SKM-1 (cell line): ENCODE measurements around the gene SLC17A1.

Source experiments
- DNase-seq: peaks from one replicate; lab custom pipeline; 2025; ENCODE audit not compliant: unreplicated experiment; lab: John Stamatoyannopoulos, UW

The SLC17A1 gene

DNA sequence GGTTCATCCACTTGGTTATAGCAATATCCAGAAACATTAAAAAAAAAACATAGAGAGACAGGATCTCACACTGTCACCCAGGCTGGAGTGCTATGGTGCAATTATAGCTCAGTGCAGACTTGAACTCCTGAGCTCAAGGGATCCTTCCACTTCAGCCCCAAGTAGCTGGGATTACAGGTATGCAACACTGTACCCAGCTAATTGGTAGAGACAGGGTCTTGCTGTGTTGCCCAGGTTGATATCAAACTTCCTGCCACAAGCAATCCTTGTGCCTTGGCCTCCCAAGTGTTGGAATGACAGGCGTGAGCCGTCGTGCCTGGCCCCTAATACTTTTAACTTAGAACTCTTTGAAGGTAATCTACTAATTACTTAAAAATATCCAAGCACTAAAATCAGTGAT lies 818 bp upstream of the SLC17A1 start:
- DNase-seq, result no peak

DNA sequence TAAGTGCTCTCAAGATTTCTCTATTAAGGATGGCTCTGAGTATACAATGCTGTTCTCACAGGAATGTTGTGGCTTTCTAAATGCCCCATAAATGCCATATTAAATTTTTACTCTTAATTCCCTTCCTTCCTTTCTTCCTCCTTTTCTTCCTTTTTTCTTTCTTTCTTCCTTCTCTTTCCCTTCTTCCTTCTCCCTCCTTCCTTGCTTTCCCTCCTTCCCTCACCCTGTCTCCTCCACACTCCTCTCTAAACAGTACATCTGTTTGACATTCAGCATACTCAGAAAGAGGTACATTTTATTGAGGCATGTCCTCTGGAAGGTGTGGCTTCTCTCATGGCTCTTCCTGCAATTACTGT lies 433 bp upstream of the SLC17A1 start:
- no peak for DNase-seq

DNA sequence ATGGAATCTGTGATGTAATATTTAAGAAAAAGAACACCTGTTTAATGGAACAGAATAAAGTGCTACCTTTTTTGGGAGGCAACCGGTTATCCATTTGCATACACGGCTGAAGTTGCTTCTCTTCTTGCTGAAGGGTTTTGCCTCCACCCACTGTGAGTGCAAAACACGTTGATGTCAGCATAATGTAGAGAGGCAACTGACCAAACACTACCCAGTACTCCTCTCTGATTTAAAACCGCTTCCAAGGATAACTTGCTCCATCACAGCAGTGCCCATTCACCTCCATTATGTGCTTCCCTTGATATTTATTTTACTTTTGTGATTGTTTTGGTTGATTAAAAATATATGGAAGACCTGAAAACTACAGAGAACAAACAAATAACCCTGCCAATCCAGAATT lies 1.4 kb downstream of the SLC17A1 start:
- no peak for DNase-seq

DNA sequence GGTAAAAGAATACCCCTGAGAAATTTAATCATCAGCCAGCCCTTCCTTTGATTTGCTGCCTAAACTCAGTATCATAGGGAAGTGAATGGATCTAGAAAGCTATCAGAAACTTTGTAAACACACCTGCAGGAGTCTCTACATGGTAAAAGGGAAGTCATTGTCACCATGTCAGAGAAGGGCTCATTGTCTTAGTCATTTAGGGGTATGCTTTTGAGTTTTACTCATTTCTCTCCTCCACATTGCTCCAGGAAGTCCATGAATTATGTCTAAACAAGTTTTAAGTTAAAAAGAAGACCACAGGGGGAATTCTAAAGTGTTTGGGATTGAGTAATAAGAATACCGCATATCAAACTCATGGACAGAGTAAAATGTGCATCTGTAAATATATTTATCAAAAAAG lies 2.5 kb downstream of the SLC17A1 start:
- no peak for DNase-seq

DNA sequence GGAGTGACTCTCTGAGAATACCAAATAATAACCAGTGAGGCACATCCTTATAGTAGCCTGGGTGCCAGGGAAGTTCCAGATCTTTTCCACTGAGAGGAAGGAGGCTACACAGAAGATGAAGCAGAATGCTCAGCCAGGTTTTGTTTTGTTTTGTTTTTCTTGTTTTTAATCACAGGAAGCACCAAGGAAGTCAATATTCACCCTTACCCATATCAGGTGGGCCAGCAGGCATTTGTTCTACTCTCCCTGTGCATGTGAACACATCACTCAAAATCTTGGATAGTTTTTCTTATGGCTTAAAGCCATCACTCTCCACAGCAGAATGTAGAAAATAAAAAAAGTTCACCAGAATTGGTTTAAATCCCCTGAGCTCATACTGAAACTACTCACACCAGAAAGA lies 10.5 kb downstream of the SLC17A1 start:
- DNase-seq, result no peak

DNA sequence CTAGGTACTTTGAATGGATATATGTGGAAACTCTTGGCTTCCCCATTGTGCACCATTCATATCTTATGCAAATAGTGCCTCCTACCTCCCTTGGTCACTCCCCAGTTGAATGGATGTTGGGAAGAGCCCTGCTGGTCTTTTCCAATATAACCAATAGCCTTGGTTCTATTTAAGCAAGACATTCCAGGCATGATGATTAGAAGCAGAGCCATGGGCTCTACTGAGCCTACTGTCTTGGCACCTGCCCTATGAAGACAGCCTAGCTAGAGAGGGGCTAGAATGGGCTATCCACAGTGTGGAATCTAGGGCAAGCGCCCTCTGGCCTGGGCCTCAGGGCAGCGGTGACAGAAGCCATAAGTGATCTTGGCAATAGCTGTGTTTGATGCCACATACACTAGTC lies 15.6 kb downstream of the SLC17A1 start:
- no peak for DNase-seq

DNA sequence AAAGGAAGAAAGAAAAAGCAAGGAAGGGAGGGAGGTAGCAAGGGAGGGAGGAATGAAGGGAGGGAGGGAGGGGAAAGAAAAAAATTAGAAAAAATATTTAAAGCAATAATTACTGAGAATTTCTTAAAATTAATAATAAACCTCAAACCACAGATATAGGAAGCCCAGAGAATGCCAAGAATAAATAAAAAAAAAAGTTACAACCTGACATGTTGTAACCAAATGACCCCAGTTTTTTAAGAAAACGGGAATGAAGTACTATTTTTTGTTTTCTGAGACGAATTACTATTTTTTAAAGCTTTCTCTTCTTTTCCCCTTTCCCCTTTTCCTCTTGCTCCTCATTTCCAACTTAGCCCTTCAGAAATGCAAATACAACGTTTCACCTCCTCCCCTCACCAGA lies 16.7 kb downstream of the SLC17A1 start:
- DNase-seq, result no peak

DNA sequence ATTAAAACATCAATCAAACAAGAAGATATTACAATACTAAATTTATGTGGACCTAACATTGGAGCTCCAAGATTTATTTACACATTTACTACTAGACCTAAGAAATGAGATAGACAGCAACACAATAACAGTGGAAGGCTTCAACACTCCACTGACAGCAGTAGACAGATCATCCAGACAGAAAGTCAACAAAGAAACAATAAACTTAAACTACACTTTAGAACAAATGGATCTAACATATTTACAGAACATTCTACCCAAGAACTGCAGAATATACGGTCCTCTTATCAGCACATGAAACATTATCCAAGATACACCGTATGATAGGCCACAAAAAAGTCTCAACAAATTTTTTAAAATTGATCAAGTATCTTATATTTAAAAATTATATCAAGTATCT lies 27.0 kb downstream of the SLC17A1 start:
- no peak for DNase-seq

DNA sequence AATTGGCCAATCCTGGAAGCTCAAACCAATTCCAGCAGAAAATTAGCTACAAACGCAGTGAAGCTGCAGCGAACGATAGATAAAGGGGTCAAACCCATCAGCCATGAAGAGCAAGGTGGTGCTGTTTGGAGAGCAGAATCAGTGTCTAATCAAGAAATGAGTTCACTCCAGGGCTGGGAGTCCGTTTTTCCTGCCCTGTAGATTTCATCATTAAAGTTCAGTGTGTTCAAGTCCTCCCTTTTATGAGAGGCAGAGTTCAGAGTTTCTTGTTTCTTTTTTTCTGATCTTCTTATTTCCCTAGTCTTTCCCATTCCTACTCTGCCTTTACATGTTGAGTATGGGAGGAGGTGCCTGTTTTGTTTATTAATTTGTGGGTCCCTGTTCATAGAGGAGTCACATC lies 30.4 kb downstream of the SLC17A1 start:
- no peak for DNase-seq

DNA sequence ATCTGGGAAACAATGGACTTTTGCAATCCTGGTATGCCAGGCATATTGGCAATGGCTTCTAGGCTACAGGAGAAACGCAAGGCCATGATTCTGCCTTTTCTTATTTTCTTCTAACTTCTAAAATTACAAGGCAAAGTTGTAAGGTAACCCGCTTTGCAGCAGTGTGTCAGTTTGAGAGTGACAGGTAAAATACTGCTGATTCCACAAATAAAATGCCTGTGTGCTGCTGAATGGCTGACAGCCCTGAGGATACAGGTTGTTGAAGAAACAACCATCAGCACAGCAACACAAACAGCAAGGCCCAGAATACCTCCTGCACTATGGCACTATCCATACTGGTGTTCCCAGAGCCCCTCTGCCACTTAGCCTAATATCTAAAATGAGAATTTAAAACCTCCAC lies 37.1 kb downstream of the SLC17A1 start:
- no peak for DNase-seq

DNA sequence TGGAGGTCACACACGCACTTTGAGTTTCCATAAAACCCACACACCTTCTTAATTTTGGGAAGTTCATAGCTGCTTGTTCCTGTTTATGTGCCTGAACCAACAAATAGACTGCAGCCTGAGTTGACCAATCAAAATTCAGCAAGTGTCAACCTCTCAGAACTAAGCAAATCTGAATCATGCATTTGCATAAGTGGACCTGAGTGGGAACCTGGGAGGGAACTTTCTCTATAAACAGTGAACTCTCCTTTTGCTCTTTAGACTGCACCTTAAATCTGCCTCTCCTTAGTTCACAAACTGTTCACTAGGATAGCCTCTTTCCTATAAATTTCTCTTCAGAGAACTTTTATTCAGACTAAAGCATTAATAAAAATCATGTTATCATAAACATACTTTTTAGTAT lies 37.9 kb downstream of the SLC17A1 start:
- DNase-seq, result no peak

DNA sequence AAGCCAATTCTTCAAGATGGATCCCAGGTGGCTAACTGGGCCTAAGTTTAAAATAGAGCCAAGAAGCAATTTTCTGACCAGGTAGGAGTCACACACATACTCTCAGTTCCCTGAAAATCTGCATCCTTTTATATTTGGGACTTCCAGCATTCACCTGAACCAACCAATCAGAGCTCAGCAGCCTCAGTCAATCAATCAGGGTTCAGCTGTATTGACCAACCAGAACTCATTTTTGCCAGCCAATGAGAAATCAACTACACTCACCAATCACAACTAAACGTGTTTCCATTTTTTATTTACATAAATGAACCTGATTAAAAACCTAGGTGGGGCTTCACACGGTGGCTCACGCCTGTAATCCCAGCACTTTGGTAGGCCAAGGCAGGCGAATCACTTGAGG lies 39.8 kb downstream of the SLC17A1 start:
- DNase-seq, result no peak

DNA sequence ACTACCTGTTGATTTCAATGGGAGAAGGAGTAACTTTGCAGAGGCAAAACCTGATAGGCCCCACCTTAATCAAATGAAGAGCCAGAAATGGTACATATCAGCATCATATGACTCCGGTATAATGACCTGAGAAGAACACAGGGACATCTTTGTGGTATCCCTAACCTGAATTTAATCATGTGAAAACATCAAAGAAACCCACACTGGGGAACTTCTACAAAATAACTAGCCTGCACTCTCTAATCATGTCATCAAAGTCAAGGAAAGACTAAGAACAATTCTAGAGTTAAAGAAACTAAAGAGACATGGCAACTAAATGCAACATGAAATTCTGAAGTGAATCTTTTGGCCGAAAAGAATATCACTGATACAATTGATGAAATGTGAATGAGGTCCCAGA lies 42.4 kb downstream of the SLC17A1 start:
- DNase-seq, result no peak

DNA sequence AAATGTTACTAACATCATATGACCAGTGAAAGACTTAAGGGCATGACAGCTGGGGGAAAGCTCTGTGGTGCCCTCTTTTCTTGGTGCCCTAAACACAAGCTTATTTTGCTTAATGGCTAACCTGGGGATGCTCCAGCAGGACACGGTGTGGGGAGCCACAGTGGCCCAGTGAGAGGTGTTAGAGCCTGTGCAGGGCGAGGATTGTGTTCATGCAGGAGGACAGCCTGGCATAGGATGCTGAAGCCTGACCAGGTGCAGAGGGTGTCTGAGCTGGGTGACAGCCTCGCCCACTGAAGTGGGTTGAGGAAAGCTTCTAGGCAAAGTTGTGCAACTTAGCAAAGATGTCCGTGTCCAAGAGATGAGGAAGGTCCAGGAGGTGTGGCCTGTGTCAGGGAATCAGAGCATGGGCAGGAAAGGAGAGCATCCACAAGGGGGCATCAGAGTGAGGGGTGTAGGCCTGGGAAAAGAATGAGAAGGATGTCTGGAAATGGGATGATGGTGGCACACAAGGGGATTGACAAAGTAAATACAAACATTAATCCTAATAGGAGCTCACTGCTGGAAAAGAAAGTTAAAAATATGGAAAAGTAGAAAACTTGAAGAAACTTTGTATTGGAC lies 43.4 kb downstream of the SLC17A1 start:
- peak; percentile 36 for DNase-seq

DNA sequence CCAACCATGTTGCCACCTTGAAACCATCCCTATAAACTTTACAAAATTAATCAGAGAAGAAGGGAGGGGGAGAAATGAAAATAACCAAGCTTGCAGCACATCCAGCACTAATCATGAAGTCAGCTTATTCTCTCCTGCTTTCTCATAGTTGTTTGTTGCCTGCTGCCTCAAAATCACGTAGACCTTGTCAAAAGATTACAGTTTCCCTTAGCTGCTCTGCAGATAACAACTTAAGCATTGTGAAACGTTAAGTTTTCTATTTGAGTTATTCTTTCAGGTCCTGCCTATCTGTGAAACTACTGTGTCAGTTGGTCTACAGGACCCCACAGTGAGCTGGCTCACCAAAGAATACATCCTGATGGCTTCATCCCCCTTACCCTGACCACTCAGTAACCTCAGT lies 44.4 kb downstream of the SLC17A1 start:
- DNase-seq, result no peak

DNA sequence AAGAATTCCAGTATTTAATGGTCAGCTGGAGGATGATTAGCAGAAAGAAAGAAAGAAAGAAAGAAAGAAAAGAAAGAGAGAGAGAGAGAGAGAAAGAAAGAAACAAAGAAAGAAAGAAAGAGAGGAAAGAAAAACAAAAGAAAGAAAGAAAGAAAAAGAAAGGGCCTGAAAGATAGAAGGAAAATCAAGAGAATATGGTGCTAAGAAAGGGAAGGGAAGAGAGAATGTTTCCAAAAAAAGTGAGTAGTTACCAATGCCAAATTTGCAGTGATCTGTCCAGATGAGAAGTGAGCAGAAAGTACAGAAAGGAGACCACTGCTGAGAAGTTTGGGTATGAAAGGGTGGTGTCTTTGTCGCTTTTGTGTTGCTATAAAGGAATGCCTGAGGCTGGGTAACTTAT lies 50.7 kb downstream of the SLC17A1 start:
- no peak for DNase-seq

DNA sequence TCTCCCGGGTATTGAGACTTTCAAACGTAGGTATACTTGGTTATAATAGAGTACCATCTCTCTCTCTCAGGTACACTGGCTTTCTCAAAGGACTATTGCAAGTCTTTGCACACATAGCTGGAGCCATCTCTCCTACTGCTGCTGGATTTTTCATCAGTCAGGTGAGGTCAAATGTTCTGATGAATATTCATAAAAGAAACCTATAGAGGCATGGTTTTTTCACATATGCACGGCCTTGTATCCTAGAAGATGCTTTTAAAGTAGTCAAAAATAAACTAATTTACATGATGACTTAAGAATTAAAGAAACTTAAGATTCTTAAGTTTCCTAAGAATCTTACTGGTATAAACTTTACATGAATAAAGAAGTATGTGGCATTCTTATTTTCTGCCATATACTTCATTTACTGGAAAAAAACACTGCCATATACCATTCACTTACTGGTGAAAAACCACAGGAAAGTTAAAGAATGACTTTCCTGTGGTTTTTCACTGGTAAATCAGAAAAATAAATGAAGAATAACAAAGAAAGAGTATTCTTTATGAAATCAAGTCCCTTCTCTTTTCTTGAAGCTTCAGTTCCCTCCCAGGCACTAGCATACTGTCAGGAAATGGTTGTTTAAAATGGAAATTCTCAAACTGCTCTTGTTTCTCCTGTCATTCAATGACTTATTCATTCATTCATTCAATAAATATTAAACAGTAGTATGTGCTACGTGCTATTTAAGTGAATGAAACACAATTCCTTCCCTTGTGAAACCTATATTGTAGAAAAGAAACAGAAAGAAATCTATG lies 53.8 kb downstream of the SLC17A1 start:
- no peak for DNase-seq

DNA sequence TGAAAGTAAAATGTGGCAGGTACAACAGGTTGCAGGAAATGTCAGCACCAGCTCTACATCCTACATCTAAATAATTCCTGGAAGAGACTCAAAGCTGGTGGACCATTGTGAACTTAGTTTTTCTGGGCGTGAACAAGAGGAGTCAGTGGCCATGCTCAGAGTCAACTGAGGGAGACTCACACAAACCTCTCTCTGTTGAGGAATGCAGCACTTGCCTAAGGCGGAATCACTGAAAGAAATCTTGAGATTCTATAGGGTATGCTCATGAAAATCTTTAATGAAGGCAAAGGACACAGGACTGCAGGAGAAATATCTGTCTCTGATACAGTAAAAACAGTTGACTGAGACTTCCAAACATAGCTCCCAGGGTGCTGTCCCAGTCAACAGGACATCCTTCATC lies 54.8 kb downstream of the SLC17A1 start:
- DNase-seq, result no peak

DNA sequence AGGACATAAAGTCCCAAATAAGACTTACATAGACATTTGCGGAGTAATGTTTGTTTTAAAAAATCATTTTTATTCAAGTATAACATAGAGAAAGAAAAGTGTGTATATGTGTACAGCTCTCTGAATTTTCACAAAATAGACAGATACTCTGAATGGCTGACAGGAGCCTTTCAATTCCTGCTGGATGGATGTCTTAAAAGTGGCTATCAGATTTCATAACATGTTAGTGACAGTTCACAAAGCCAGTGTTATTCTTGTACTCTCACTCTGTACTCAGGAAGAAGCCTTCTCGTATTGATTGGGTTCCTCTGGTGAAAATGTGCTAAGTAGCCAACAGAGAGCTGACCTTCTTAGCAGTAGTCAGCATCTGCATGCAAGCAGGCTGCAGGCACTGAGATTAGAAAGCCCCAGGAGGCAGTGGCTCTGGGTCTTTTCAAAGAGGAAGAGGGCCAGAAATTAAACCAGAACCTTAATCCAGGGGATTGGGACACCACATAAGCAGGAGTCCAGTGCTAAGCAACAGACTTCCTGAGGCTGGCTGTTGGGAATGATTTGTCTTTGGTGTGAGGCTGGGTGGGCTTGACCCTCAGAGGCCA lies 57.6 kb downstream of the SLC17A1 start:
- DNase-seq, result no peak

DNA sequence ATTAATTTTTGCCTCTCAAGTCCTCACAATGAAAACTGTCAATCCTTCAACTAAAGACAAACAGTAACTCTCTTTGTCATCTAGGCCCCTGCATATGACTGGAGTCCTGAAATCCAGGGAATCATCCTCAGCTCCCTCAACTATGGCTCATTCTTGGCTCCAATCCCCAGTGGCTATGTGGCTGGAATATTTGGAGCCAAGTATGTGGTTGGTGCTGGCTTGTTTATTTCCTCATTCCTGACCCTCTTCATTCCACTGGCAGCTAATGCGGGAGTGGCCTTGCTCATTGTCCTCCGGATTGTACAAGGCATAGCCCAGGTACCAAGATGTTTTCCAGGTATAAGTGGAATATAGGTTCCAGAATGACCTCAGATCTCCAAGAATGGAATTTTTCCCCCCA lies 61.9 kb downstream of the SLC17A1 start:
- no peak for DNase-seq

DNA sequence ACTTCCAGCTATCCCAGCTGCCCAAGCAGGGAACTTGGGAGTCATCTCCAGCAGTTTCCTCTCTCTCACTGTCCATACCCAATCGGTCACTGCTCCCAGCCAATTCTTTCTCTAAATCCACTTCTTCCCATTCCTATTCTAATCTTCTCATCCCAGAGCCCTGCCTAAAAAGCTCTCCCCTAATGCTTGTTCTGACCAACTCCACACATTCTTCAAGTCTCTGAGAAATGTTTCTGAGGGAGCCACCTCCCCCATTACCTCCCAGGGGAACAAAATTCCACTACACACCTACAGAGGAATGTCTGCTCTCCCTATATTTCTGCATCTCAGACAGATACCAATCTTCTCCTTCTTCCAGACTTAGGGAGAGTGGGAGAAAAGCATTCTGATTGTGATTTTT lies 63.3 kb downstream of the SLC17A1 start:
- DNase-seq, result no peak

DNA sequence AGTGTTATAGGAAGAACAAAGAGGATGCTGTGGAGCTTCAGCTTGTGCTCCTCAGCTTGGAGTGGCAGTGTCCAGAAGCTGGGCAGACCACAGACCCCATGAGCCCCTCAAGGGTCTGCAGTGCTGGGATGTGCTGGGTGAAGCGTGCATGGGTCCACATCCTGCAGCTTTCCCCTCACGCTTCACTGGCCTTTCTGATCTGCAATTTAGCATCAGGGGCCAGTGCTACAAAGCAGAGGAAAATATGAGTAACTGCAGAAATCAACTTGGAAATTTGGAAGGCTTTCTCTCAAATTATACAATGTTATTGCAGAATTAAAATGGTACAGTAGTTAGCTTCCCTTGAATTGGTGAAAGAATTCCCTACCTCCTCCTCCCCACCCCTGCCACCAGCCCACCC lies 67.2 kb downstream of the SLC17A1 start:
- DNase-seq, result no peak
